ENCODE data around the gene KRTAP12-1. TPM values are rescaled to one million over a fixed set of nuclear protein-coding genes. Genes with fewer than 3 reads are reported as not detected.
A peak's percentile ranks its signal among the peaks of the same experiment; 100 is the strongest.
"Not testable (repeated sequence)": the region's sequence is repeated elsewhere in the genome, so short reads cannot be mapped to it uniquely, and the experiment has no call there.

Gene KRTAP12-1
- total RNA-seq, 1 donor from 2014 or later = not detected

GRCh38 chr21:44666401-44667320 lies 15.3 kb downstream of the KRTAP12-1 start, which contains the start of gene KRTAP12-2:
Gene KRTAP12-2, minus strand, starts transcription at chr21:44666927. Its CDS starts 41 bp downstream, at chr21:44666886.
- Mint-ChIP-seq H3K27me3 (peaks cover 4% of the 10 kb centered on the region), H3K36me3 (no peaks in the 10 kb centered on the region), H3K4me3 (no peak within 1 kb of the TSS), H3K4me1 (ENCODE audit: unreplicated experiment) (no peaks in the 10 kb centered on the region), H3K27ac (no peak within 1 kb of the TSS), H3K9me3 (peaks cover 4% of the 10 kb centered on the region)
- no peak for TF ChIP-seq CTCF (conservative IDR thresholded peaks at IDR 0.05)
- no peak for DNase-seq (ENCODE audit: extremely low spot score, unreplicated experiment)

- DNase-seq (ENCODE audit: extremely low spot score, unreplicated experiment) = peak; percentile 24
- Mint-ChIP-seq H3K27me3 (peaks cover 4% of the 10 kb centered on the region), H3K9me3 (peaks cover 4% of the 10 kb centered on the region), H3K27ac (no peak overlapping the region), H3K4me1 (ENCODE audit: unreplicated experiment) (no peaks in the 10 kb centered on the region), H3K4me3 (no peak overlapping the region), H3K36me3 (no peaks in the 10 kb centered on the region)
- TF ChIP-seq CTCF (conservative IDR thresholded peaks at IDR 0.05) = no peak
Measured at GRCh38 chr21:44664691-44665090, 17.3 kb downstream of the KRTAP12-1 start.

- H3K36me3 Mint-ChIP-seq; H3K27ac Mint-ChIP-seq; H3K4me1 Mint-ChIP-seq (ENCODE audit: unreplicated experiment); H3K4me3 Mint-ChIP-seq; H3K9me3 Mint-ChIP-seq; H3K27me3 Mint-ChIP-seq: not testable (repeated sequence)
- peak; percentile 24 for DNase-seq (ENCODE audit: extremely low spot score, unreplicated experiment)
Measured at GRCh38 chr21:44661567-44661966, 20.4 kb downstream of the KRTAP12-1 start.

- TF ChIP-seq CTCF (conservative IDR thresholded peaks at IDR 0.05) = no peak
- DNase-seq (ENCODE audit: extremely low spot score, unreplicated experiment) = peak; percentile 34
- H3K4me1 Mint-ChIP-seq (ENCODE audit: unreplicated experiment) = no peaks in the 10 kb centered on the region
Measured at GRCh38 chr21:44658913-44659595, 22.9 kb downstream of the KRTAP12-1 start.

GRCh38 chr21:44658541-44658910 lies 23.4 kb downstream of the KRTAP12-1 start:
- Mint-ChIP-seq H3K9me3 (peaks cover 13% of the 10 kb centered on the region), H3K4me3 (no peak overlapping the region), H3K4me1 (ENCODE audit: unreplicated experiment) (no peaks in the 10 kb centered on the region), H3K36me3 (no peaks in the 10 kb centered on the region), H3K27ac (no peak overlapping the region), H3K27me3 (no peaks in the 10 kb centered on the region)
- peak; percentile 22 for DNase-seq (ENCODE audit: extremely low spot score, unreplicated experiment)
- no peak for TF ChIP-seq CTCF (conservative IDR thresholded peaks at IDR 0.05)

More at GRCh38 chr21:44658913-44659595, 22.9 kb downstream of the KRTAP12-1 start:
- no peak overlapping the region for H3K4me3 Mint-ChIP-seq
- no peaks in the 10 kb centered on the region for H3K27me3 Mint-ChIP-seq
- no peak overlapping the region for H3K27ac Mint-ChIP-seq
- H3K9me3 Mint-ChIP-seq = peaks cover 13% of the 10 kb centered on the region
- no peaks in the 10 kb centered on the region for H3K36me3 Mint-ChIP-seq

All from type B pancreatic cell (in vitro differentiated cells).